Esophagus squamous epithelium (tissue), 4 donors: ENCODE results near the gene MYH14.

Experiments
- CTCF ChIP-seq, 6 experiments: fragments of 450-650 bp in 4 of 6; fragments of 200-600 bp in 2 of 6; sonication (generic) in 2 of 6; IDR thresholded peaks; one replicate each; pipeline ENCODE4 v1.5.1; 2016 to 2019; ENCODE audit warnings: antibody characterized with exemption in 6 of 6, mild to moderate bottlenecking in 4 of 6, moderate library complexity in 4 of 6
- POLR2A ChIP-seq, 4 donors: fragments of 450-650 bp; IDR thresholded peaks; one replicate each; pipeline ENCODE4 v1.6.1; 2017; ENCODE audit warnings: antibody characterized with exemption in 4 of 4, mild to moderate bottlenecking in 4 of 4, moderate library complexity in 3 of 4

DNA sequence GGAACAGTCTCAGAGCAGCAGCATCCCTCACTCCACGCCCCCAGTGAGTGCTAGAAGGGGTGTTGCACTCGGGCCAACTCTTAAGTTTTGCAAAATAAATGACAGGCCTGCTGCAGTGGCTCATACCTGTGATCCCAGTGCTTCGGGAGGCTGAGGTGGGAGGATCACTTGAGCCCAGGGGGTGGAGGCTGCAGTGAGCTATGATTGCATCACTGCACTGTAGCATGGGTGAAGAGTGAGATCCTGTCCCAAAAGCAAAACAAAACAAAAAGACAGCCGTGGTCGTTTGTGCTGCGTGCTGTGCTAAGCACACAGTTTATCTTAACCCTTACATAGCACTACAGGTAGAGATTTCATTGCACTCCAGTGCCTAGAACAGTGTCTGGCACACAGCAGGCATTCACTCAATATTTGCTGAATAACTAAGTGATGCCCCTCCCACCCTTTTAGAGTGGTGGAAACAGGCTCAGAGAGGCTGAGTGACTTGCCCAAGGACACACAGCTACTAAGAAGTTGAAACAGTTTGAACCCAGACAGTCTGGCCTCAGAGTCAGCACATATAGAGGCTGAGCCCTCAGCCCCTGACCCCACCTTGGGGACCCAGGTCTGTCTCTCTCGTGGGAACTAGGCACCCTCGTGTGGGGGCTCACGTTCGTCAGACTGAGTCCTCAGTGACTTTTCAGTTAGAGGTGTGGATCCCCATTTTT is 107.5 kb downstream of the MYH14 start:
- TF ChIP-seq CTCF (IDR thresholded peaks at IDR 0.05), result no peak
- TF ChIP-seq POLR2A (IDR thresholded peaks at IDR 0.05), result no peak
